H9 (cell line): ENCODE measurements around the gene HOXC6. TPM values are rescaled to one million over a fixed set of nuclear protein-coding genes. Genes with fewer than 3 reads are reported as not detected.

Experiments used
- DNase-seq: peaks from one replicate; pipeline ENCODE4 v3.0.0-alpha.2; 2017
- H2AFZ ChIP-seq: one replicate; pipeline ENCODE4 v1.6.1; 2013; ENCODE audit warnings: mild to moderate bottlenecking, low read length, control low read depth, moderate library complexity
- H2AK5ac ChIP-seq: 2 replicates; pipeline ENCODE4 v1.6.1; 2013; ENCODE audit warnings: low read length, control low read depth, mixed read lengths; ENCODE audit not compliant: insufficient read length
- H2BK120ac ChIP-seq: one replicate; pipeline ENCODE4 v1.6.1; 2013; ENCODE audit warnings: low read depth, mild to moderate bottlenecking, low read length, control low read depth, inconsistent platforms; ENCODE audit not compliant: poor library complexity, severe bottlenecking
- H2BK12ac ChIP-seq: 2 replicates; pipeline ENCODE4 v1.6.1; 2013; ENCODE audit warnings: low read length, control low read depth, mixed read lengths, low read depth; ENCODE audit not compliant: insufficient read length
- H2BK15ac ChIP-seq: 2 replicates; pipeline ENCODE4 v1.6.1; 2013; ENCODE audit warnings: low read depth, low read length, control low read depth
- H2BK20ac ChIP-seq: one replicate; pipeline ENCODE4 v1.6.1; 2013; ENCODE audit warnings: low read depth, mild to moderate bottlenecking, low read length, control low read depth, inconsistent platforms; ENCODE audit not compliant: poor library complexity, severe bottlenecking
- H2BK5ac ChIP-seq: 2 replicates; pipeline ENCODE4 v1.6.1; 2013; ENCODE audit warnings: low read length, control low read depth, mixed read lengths; ENCODE audit not compliant: insufficient read length
- H3K14ac ChIP-seq: 2 replicates; pipeline ENCODE4 v1.6.1; 2013; ENCODE audit warnings: low read length, control low read depth; ENCODE audit not compliant: insufficient read depth
- H3K18ac ChIP-seq: 2 replicates; pipeline ENCODE4 v1.6.1; 2013; ENCODE audit warnings: low read depth, mild to moderate bottlenecking, mixed read lengths, low read length, control low read depth; ENCODE audit not compliant: insufficient read length
- H3K23ac ChIP-seq: 2 replicates; pipeline ENCODE4 v1.6.1; 2013; ENCODE audit warnings: low read length, control low read depth, mixed read lengths, low read depth; ENCODE audit not compliant: insufficient read length
- H3K23me2 ChIP-seq: 2 replicates; pipeline ENCODE4 v1.6.1; 2013; ENCODE audit warnings: low read depth, mild to moderate bottlenecking, mixed read lengths, low read length, control low read depth; ENCODE audit not compliant: insufficient read length, poor library complexity, severe bottlenecking
- H3K27ac ChIP-seq: 2 replicates; pipeline ENCODE4 v1.5.1; 2013; ENCODE audit warnings: low read length, control low read depth, mixed read lengths, low read depth; ENCODE audit not compliant: insufficient read length
- H3K27me3 ChIP-seq: 2 replicates; pipeline ENCODE4 v1.6.1; 2013; ENCODE audit warnings: low read length, control low read depth, inconsistent platforms; ENCODE audit not compliant: insufficient read depth
- H3K4ac ChIP-seq: 2 replicates; pipeline ENCODE4 v1.6.1; 2013; ENCODE audit warnings: low read depth, mild to moderate bottlenecking, control low read depth, inconsistent platforms, low read length, moderate library complexity
- H3K4me1 ChIP-seq: 2 replicates; pipeline ENCODE4 v1.6.1; 2013; ENCODE audit warnings: low read length, control low read depth, inconsistent platforms; ENCODE audit not compliant: insufficient read depth
- H3K4me2 ChIP-seq: 2 replicates; pipeline ENCODE4 v1.6.1; 2013; ENCODE audit warnings: low read length, control low read depth, mixed read lengths; ENCODE audit not compliant: insufficient read length, insufficient read depth
- H3K56ac ChIP-seq: 2 replicates; pipeline ENCODE4 v1.6.1; 2013; ENCODE audit warnings: low read depth, mild to moderate bottlenecking, mixed read lengths, low read length, control low read depth; ENCODE audit not compliant: insufficient read length
- H3K79me1 ChIP-seq: 2 replicates; pipeline ENCODE4 v1.6.1; 2013; ENCODE audit warnings: low read depth, mild to moderate bottlenecking, moderate library complexity, low read length, control low read depth, inconsistent platforms; ENCODE audit not compliant: insufficient read depth, poor library complexity, severe bottlenecking
- H3K79me2 ChIP-seq: 2 replicates; pipeline ENCODE4 v1.6.1; 2013; ENCODE audit warnings: low read length, control low read depth, inconsistent platforms; ENCODE audit not compliant: insufficient read depth
- H3K9ac ChIP-seq: 2 replicates; pipeline ENCODE4 v1.6.1; 2013; ENCODE audit warnings: low read length, control low read depth, mixed read lengths; ENCODE audit not compliant: insufficient read length; ENCODE audit errors: extremely low read depth
- H3K9me3 ChIP-seq: one replicate; pipeline ENCODE4 v1.6.1; 2013; ENCODE audit warnings: low read depth, low read length, inconsistent platforms; ENCODE audit not compliant: control insufficient read depth
- H3T11ph ChIP-seq: one replicate; pipeline ENCODE4 v1.6.1; 2013; ENCODE audit warnings: mild to moderate bottlenecking, low read length, control low read depth, inconsistent platforms
- H4K20me1 ChIP-seq: one replicate; pipeline ENCODE4 v1.6.1; 2013; ENCODE audit not compliant: control insufficient read depth, insufficient read length, insufficient read depth
- H4K5ac ChIP-seq: 2 replicates; pipeline ENCODE4 v1.6.1; 2013; ENCODE audit warnings: low read depth, mild to moderate bottlenecking, mixed read lengths, low read length, control low read depth; ENCODE audit not compliant: insufficient read length
- H4K8ac ChIP-seq: replicated peaks from 2 replicates; pipeline ENCODE4 v1.6.1; 2013; ENCODE audit warnings: low read length, control low read depth, mixed read lengths, low read depth; ENCODE audit not compliant: insufficient read length
- H4K91ac ChIP-seq: 2 replicates; pipeline ENCODE4 v1.6.1; 2013; ENCODE audit warnings: low read depth, mild to moderate bottlenecking, moderate library complexity, mixed read lengths, low read length, control low read depth; ENCODE audit not compliant: insufficient read length
- H3K27ac Mint-ChIP-seq, 3 experiments: 2 replicates in 2 of 3; 3 replicates in 1 of 3; pipeline ENCODE4 v1.8.0; 2020 to 2021; ENCODE audit warnings: mixed read lengths in 3 of 3, mild to moderate bottlenecking in 1 of 3, moderate library complexity in 1 of 3
- H3K27me3 Mint-ChIP-seq: 2 replicates; pipeline ENCODE4 v1.8.0; 2021; ENCODE audit warnings: low read depth, mild to moderate bottlenecking, moderate library complexity, mixed read lengths
- H3K36me3 Mint-ChIP-seq, 3 experiments: 2 replicates in 2 of 3; 3 replicates in 1 of 3; pipeline ENCODE4 v1.8.0; 2020 to 2021; ENCODE audit warnings: low read depth in 3 of 3, mixed read lengths in 3 of 3; ENCODE audit not compliant: insufficient read depth in 1 of 3
- H3K4me1 Mint-ChIP-seq, 2 experiments: 2 replicates each; pipeline ENCODE4 v1.8.0; 2020; ENCODE audit warnings: mixed read lengths in 2 of 2
- H3K4me3 Mint-ChIP-seq, 2 experiments: 2 replicates in 1 of 2; 3 replicates in 1 of 2; pipeline ENCODE4 v1.8.0; 2020 to 2021; ENCODE audit warnings: mild to moderate bottlenecking in 2 of 2, mixed read lengths in 2 of 2, moderate library complexity in 1 of 2
- H3K9me3 Mint-ChIP-seq, 2 experiments: 2 replicates in 1 of 2; 3 replicates in 1 of 2; pipeline ENCODE4 v1.8.0; 2020; ENCODE audit warnings: mild to moderate bottlenecking in 2 of 2, mixed read lengths in 2 of 2, moderate library complexity in 1 of 2
- CTCF ChIP-seq: fragments of 200-600 bp; sonication (generic); conservative IDR thresholded peaks from 3 replicates; pipeline ENCODE4 v1.8.0; 2021; ENCODE audit warnings: antibody characterized with exemption, mild to moderate bottlenecking
- WGBS: extraction: QIAGEN DNeasy Blood & Tissue Kit; methylation state at CpG from one replicate; pipeline ENCODE4 v1.1.7; 2013; ENCODE audit warnings: missing lambda C conversion rate, low lambda C conversion rate, mixed read lengths; ENCODE audit not compliant: insufficient read length; ENCODE audit errors: extremely low coverage; 5-methylcytosine and 5-hydroxymethylcytosine counted together
- total RNA-seq: library from RNA; stranded (reverse); gene quantifications from 2 replicates; pipeline ENCODE4 v1.2.1, GENCODE V29; 2021

Gene HOXC6
- total RNA-seq, 1 experiment from 2014 or later = not detected

GRCh38 chr12:54011665-54012532 lies 16.3 kb upstream of the HOXC6 start:
- Mint-ChIP-seq H3K9me3 (peaks cover 0 to 2% of the 10 kb centered on the region in 2 experiments; a peak in 1 of 5 replicates), H3K27ac (no peak overlapping the region), H3K4me3 (no peak overlapping the region; a peak in 1 of 5 replicates), H3K36me3 (no peaks in the 10 kb centered on the region), H3K27me3 (peaks cover 100% of the 10 kb centered on the region), H3K4me1 (peaks cover 4 to 30% of the 10 kb centered on the region in 2 experiments; a peak in 3 of 4 replicates)
- DNase-seq = no peak
- no peak overlapping the region for H3K4me2 ChIP-seq
- no peak overlapping the region for H3K9ac ChIP-seq
- H3K27ac ChIP-seq = no peak overlapping the region
- H2BK5ac ChIP-seq = no peak overlapping the region
- no peak overlapping the region for H4K8ac ChIP-seq
- H3K79me2 ChIP-seq = no peaks in the 10 kb centered on the region
- no peak overlapping the region for H3K18ac ChIP-seq
- H2BK12ac ChIP-seq = no peak overlapping the region
- no peaks in the 10 kb centered on the region for H3K79me1 ChIP-seq
- no peak overlapping the region for H4K91ac ChIP-seq
- no peak overlapping the region for H2AK5ac ChIP-seq
- H3K23me2 ChIP-seq = no peaks in the 10 kb centered on the region
- no peak overlapping the region for H3T11ph ChIP-seq
- H2BK15ac ChIP-seq = no peak overlapping the region
- no peaks in the 10 kb centered on the region for H3K4me1 ChIP-seq
- no peak overlapping the region for H3K23ac ChIP-seq
- H2AFZ ChIP-seq = no peak overlapping the region
- H4K20me1 ChIP-seq = no peaks in the 10 kb centered on the region
- H3K9me3 ChIP-seq = no peaks in the 10 kb centered on the region
- no peak overlapping the region for H3K56ac ChIP-seq
- no peak overlapping the region for H4K5ac ChIP-seq
- peaks cover 94% of the 10 kb centered on the region for H3K27me3 ChIP-seq
- TF ChIP-seq CTCF = no peak
- WGBS = no CpG with 5 or more reads among the region's 14 CpGs
- no peak overlapping the region for H3K14ac ChIP-seq
- no peak overlapping the region for H3K4ac ChIP-seq
- no peak overlapping the region for H2BK20ac ChIP-seq
- H2BK120ac ChIP-seq = no peak overlapping the region
